ENCODE results near the gene LILRA2. TPM values are rescaled to one million over a fixed set of nuclear protein-coding genes. Genes with fewer than 3 reads are reported as not detected.

LILRA2 gene
- total RNA-seq, 1 donor: not detected

GRCh38 chr19:54608792-54609191 lies 35.2 kb downstream of the LILRA2 start:
- H3K4me3 ChIP-seq (ENCODE audit: low read depth, low read length): no peak overlapping the region
- no peak for TF ChIP-seq CTCF (IDR thresholded peaks at IDR 0.05; ENCODE audit: insufficient read depth, low read depth, low read length)
- DNase-seq (ENCODE audit: low read depth): no peak

- TF ChIP-seq CTCF (IDR thresholded peaks at IDR 0.05; ENCODE audit: insufficient read depth, low read depth, low read length): no peak
- no peak overlapping the region for H3K4me3 ChIP-seq (ENCODE audit: low read depth, low read length)
- DNase-seq (ENCODE audit: low read depth): no peak
Observed at GRCh38 chr19:54609356-54609791, 35.8 kb downstream of the LILRA2 start.

GRCh38 chr19:54612428-54612827 lies 38.8 kb downstream of the LILRA2 start:
- no peak for TF ChIP-seq CTCF (IDR thresholded peaks at IDR 0.05; ENCODE audit: insufficient read depth, low read depth, low read length)
- H3K4me3 ChIP-seq (ENCODE audit: low read depth, low read length): no peak overlapping the region
- DNase-seq (ENCODE audit: low read depth): no peak

- H3K4me3 ChIP-seq (ENCODE audit: low read depth, low read length): no peak overlapping the region
- no peak for DNase-seq (ENCODE audit: low read depth)
- no peak for TF ChIP-seq CTCF (IDR thresholded peaks at IDR 0.05; ENCODE audit: insufficient read depth, low read depth, low read length)
Observed at GRCh38 chr19:54614726-54615125, 41.1 kb downstream of the LILRA2 start.

- no peak for DNase-seq (ENCODE audit: low read depth)
- H3K4me3 ChIP-seq (ENCODE audit: low read depth, low read length): no peak overlapping the region
- TF ChIP-seq CTCF (IDR thresholded peaks at IDR 0.05; ENCODE audit: insufficient read depth, low read depth, low read length): no peak
Observed at GRCh38 chr19:54616057-54616456, 42.5 kb downstream of the LILRA2 start.

- no peak for DNase-seq (ENCODE audit: low read depth)
- no peak overlapping the region for H3K4me3 ChIP-seq (ENCODE audit: low read depth, low read length)
- TF ChIP-seq CTCF (IDR thresholded peaks at IDR 0.05; ENCODE audit: insufficient read depth, low read depth, low read length): no peak
Observed at GRCh38 chr19:54616821-54617560, 43.4 kb downstream of the LILRA2 start.

- no peak for DNase-seq (ENCODE audit: low read depth)
- TF ChIP-seq CTCF (IDR thresholded peaks at IDR 0.05; ENCODE audit: insufficient read depth, low read depth, low read length): no peak
- H3K4me3 ChIP-seq (ENCODE audit: low read depth, low read length): no peak overlapping the region
Observed at GRCh38 chr19:54620464-54620863, 46.9 kb downstream of the LILRA2 start.

All from fibroblast of villous mesenchyme (primary cell).